ENCODE results near the gene ADAM12. TPM values are rescaled to one million over a fixed set of nuclear protein-coding genes. Genes with fewer than 3 reads are reported as not detected.

Gene ADAM12
- total RNA-seq, 4 donors from 2014 or later, result 0.19 to 2.6 (median 1.5) TPM

DNA sequence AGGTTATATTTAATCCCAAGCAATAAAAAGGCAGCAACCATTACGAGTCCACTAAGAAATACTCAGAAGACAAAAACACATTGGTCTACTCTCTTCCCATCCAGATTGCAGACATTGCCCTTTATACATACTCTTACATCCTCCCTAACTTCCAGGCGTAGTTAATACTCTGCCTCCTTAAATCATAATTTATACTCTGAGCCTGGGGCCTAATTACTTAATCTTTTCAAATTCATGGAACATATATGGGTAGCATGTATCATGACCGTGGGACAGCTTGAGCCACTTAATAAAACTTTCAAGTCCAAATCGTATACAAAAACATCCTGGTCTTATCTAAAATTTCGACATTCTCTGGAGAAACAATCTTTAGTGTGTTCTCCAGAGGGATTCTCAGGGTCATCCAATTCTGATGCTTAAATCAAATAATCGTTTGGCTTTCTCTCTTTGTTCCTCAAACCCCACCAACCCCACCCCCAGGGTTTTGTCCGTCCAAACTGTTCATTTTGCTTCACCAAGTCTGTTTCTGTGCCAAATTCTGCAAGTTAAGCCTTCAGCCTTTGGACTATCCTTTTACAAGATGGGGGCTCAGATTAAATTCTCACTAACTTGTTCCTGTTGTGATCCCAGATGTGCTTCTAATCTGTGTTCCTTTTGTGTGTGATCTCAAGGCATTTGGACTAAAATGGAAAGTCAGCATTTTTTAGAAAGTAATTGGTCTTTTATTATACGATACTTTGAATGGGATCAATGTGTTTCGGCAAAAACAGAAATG is 86.4 kb downstream of the ADAM12 start:
- no peaks in the 10 kb centered on the region for H3K4me1 ChIP-seq
- TF ChIP-seq, protein P1, sequence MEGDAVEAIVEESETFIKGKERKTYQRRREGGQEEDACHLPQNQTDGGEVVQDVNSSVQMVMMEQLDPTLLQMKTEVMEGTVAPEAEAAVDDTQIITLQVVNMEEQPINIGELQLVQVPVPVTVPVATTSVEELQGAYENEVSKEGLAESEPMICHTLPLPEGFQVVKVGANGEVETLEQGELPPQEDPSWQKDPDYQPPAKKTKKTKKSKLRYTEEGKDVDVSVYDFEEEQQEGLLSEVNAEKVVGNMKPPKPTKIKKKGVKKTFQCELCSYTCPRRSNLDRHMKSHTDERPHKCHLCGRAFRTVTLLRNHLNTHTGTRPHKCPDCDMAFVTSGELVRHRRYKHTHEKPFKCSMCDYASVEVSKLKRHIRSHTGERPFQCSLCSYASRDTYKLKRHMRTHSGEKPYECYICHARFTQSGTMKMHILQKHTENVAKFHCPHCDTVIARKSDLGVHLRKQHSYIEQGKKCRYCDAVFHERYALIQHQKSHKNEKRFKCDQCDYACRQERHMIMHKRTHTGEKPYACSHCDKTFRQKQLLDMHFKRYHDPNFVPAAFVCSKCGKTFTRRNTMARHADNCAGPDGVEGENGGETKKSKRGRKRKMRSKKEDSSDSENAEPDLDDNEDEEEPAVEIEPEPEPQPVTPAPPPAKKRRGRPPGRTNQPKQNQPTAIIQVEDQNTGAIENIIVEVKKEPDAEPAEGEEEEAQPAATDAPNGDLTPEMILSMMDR (IDR thresholded peaks at IDR 0.05), result no peak
- TF ChIP-seq POLR2A (IDR thresholded peaks at IDR 0.05), result no peak
- no peak for TF ChIP-seq EP300 (IDR thresholded peaks at IDR 0.05)
- TF ChIP-seq POLR2AphosphoS5 (IDR thresholded peaks at IDR 0.05), result no peak
- H3K36me3 ChIP-seq, result no peaks in the 10 kb centered on the region
- 79% methylated on average over 9 of the region's 9 CpGs for WGBS
- no peak overlapping the region for H3K4me3 ChIP-seq
- H3K27me3 ChIP-seq, result no peaks in the 10 kb centered on the region
- no peak overlapping the region for H3K27ac ChIP-seq
- DNase-seq (ENCODE audit: low spot score in 2 of 2), result no peak
- no peaks in the 10 kb centered on the region for H3K9me3 ChIP-seq

DNA sequence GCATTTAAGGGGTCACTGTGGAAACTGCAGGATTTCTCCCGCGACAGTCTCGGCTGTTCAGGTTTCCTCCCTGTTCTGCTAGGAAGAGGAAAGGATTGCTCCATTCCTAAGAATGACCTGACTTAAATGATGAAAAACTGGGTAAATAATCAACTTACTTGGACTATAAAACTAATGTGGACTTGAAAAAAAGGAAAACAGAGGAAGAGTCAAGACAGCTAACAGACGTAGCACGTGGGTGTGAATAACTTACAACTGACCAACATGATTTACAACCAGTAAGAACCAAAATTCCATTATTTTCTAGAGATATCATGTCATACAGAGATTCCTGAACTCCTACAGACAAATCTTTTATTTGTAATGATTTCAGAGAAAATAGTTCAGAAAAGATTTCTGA is 93.8 kb downstream of the ADAM12 start:
- TF ChIP-seq, protein P1 (IDR thresholded peaks at IDR 0.05), result no peak
- no peak for TF ChIP-seq POLR2A (IDR thresholded peaks at IDR 0.05)
- TF ChIP-seq POLR2AphosphoS5 (IDR thresholded peaks at IDR 0.05), result no peak
- TF ChIP-seq EP300 (IDR thresholded peaks at IDR 0.05), result no peak

GRCh38 chr10:126290232-126290631 is 98.0 kb downstream of the ADAM12 start:
- no peaks in the 10 kb centered on the region for H3K27me3 ChIP-seq
- DNase-seq (ENCODE audit: low spot score in 2 of 2), result no peak
- WGBS, result 92% methylated on average over 6 of the region's 6 CpGs
- no peaks in the 10 kb centered on the region for H3K4me1 ChIP-seq
- TF ChIP-seq EP300 (IDR thresholded peaks at IDR 0.05) (no peak), POLR2AphosphoS5 (IDR thresholded peaks at IDR 0.05) (no peak), POLR2A (IDR thresholded peaks at IDR 0.05) (no peak)
- TF ChIP-seq, protein P1 (IDR thresholded peaks at IDR 0.05), result no peak
- H3K4me3 ChIP-seq, result no peak overlapping the region
- H3K27ac ChIP-seq, result no peak overlapping the region
- H3K36me3 ChIP-seq, result no peaks in the 10 kb centered on the region
- no peaks in the 10 kb centered on the region for H3K9me3 ChIP-seq

More for the DNA sequence above, 93.8 kb downstream of the ADAM12 start:
- H3K27ac ChIP-seq, result no peak overlapping the region
- H3K27me3 ChIP-seq, result no peaks in the 10 kb centered on the region
- no peak overlapping the region for H3K4me3 ChIP-seq
- no peaks in the 10 kb centered on the region for H3K9me3 ChIP-seq
- no peaks in the 10 kb centered on the region for H3K4me1 ChIP-seq
- WGBS, result 75% methylated on average over 5 of the region's 5 CpGs
- no peak for DNase-seq (ENCODE audit: low spot score in 2 of 2)
- H3K36me3 ChIP-seq, result no peaks in the 10 kb centered on the region

DNA sequence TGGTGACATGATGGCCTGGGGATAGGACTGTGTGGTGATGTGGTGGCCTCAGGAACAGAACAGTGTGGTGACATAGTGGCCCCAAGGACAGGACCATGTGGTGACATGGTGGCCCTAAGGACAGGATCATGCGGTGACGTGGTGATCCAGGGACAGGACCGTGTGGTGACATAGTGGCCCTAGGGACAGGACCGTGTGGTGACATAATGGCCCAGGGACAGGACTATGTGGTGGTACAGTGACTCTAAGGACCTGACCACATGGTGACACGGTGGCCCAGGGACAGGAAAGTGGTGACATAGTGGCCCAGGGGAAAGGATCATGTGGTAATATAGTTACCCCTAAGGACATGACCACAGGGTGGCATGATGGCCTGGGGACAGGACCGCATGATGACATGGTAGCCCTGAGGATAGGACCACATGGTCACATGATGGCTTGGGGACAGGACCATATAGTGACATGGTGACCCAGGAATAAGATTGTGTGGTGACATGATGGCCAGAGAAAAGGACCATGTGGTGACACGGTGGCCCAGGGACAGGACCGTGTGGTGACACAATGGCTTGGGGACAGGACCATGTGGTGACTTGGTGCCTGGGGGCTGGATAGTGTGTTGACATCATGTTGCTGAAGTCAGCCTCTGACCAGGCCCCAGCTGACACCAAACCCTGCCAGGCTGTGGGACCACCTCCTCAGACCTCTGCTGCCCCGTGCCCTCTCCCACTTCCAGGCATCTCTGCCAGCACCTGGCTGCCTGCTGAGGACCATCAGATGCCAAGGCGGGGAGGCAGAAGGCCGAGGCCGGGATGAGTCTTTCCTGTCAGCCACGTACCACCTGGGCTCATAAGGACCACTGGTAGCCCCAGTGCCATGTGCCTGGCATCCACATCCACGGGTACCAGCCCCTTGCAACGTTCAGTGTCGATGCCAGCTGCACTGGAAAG is 99.5 kb downstream of the ADAM12 start:
- TF ChIP-seq POLR2A (IDR thresholded peaks at IDR 0.05) (no peak), EP300 (IDR thresholded peaks at IDR 0.05) (no peak), POLR2AphosphoS5 (IDR thresholded peaks at IDR 0.05) (no peak)
- TF ChIP-seq, protein P1 (IDR thresholded peaks at IDR 0.05), result no peak
- Histone ChIP-seq H3K4me1 (no peaks in the 10 kb centered on the region), H3K36me3 (no peaks in the 10 kb centered on the region), H3K27me3 (no peaks in the 10 kb centered on the region), H3K4me3 (no peak overlapping the region), H3K9me3 (no peaks in the 10 kb centered on the region), H3K27ac (no peak overlapping the region)
- 92% methylated on average over 10 of the region's 16 CpGs for WGBS
- no peak for DNase-seq (ENCODE audit: low spot score in 2 of 2)

Data from suprapubic skin (tissue), 4 donors.